Bronchial epithelial cell (primary cell): Measurements from ENCODE around the gene TNS4. TPM values are rescaled to one million over a fixed set of nuclear protein-coding genes. Genes with fewer than 3 reads are reported as not detected.
A peak's percentile ranks its signal among the peaks of the same experiment; 100 is the strongest.

ENCODE experiments used
- DNase-seq: peaks from one replicate; pipeline ENCODE4 v3.0.0-alpha.2; 2010; ENCODE audit warnings: low read depth
- FAIRE-seq: peaks from 2 replicates; lab custom pipeline; 2011; peaks lifted over from hg19 to GRCh38; lab: Jason Lieb, UNC
- H3K27me3 ChIP-seq: 2 replicates; pipeline ENCODE4 v1.5.1; 2011; ENCODE audit warnings: low read length; ENCODE audit not compliant: control insufficient read depth, insufficient read depth
- H3K36me3 ChIP-seq: 2 replicates; pipeline ENCODE4 v1.5.1; 2011; ENCODE audit warnings: low read length; ENCODE audit not compliant: control insufficient read depth, insufficient read depth
- H3K4me3 ChIP-seq: 2 replicates; pipeline ENCODE4 v1.5.1; 2011; ENCODE audit warnings: mild to moderate bottlenecking, low read depth, low read length, control low read depth
- total RNA-seq: library from RNA; depleted of rRNA; stranded (reverse); fragments of >200 nt; gene quantifications from 2 replicates; pipeline ENCODE4 v1.2.1, GENCODE V29; 2014
- TF ChIP-seq, protein P1 (sequence below): IDR thresholded peaks from 2 replicates; pipeline ENCODE4 v1.5.1; 2011; ENCODE audit warnings: mild to moderate bottlenecking, moderate library complexity, low read length, control low read depth, inconsistent platforms; ENCODE audit not compliant: insufficient read depth, severe bottlenecking

Gene TNS4
- total RNA-seq, 1 donor from 2014 or later: 27.1 TPM

- TF ChIP-seq, protein P1, sequence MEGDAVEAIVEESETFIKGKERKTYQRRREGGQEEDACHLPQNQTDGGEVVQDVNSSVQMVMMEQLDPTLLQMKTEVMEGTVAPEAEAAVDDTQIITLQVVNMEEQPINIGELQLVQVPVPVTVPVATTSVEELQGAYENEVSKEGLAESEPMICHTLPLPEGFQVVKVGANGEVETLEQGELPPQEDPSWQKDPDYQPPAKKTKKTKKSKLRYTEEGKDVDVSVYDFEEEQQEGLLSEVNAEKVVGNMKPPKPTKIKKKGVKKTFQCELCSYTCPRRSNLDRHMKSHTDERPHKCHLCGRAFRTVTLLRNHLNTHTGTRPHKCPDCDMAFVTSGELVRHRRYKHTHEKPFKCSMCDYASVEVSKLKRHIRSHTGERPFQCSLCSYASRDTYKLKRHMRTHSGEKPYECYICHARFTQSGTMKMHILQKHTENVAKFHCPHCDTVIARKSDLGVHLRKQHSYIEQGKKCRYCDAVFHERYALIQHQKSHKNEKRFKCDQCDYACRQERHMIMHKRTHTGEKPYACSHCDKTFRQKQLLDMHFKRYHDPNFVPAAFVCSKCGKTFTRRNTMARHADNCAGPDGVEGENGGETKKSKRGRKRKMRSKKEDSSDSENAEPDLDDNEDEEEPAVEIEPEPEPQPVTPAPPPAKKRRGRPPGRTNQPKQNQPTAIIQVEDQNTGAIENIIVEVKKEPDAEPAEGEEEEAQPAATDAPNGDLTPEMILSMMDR: no peak
- H3K27me3 ChIP-seq: no peaks in the 10 kb centered on the region
- H3K36me3 ChIP-seq: peaks cover 8% of the 10 kb centered on the region
- no peak for FAIRE-seq
- DNase-seq: peak; percentile 71
- no peak overlapping the region for H3K4me3 ChIP-seq
These were observed 27.7 kb downstream of the TNS4 start for GRCh38 chr17:40473573-40474365.

GRCh38 chr17:40472733-40473452, 28.5 kb downstream of the TNS4 start:
- H3K27me3 ChIP-seq: no peaks in the 10 kb centered on the region
- FAIRE-seq (peak; percentile 88), DNase-seq (peak; percentile 89)
- H3K4me3 ChIP-seq: no peak overlapping the region
- H3K36me3 ChIP-seq: peaks cover 3% of the 10 kb centered on the region
- TF ChIP-seq, protein P1: no peak

DNA sequence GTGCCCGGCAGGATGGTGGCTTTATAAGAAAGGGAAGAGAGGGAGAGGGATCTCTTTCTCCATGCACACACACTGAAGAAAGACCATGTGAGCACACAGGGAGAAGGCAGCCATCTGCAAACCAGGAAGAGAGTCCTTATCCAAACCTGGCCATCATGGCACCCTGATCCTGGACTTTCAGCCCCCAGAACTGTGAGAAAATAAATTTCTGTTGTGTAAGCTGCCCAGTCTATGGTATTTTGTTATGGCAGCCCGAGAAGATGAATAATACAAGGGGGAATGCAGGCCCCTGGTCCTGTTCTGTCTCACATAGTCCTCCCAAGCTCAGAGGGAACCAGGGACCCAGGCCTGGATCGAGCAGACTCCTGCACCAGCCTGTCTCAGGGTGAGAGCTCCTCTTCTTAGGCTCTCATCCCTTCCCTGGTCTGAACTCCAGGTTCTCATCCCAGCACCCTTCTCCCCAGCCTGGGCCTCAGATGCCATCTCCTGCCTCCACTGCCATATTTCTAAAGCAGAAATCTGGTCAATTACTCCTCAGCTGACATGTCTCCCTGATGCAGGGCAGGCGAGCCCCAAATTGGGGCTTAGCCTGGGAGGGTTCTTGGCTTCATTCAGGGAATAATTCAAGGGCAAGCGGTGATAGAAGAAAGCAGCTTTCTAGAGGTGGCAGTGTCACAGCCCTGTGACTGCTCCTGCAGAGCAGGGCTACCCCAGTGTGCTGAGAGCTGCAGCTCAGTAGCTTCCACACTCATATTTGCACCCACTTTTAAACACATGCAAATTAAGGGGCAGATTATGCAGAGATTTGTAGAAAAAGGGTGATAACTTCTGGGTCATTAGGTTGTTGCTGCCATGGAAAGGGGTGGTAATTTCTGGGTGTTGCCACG, 29.3 kb downstream of the TNS4 start:
- H3K36me3 ChIP-seq: peaks cover under 1% of the 10 kb centered on the region
- FAIRE-seq: no peak
- DNase-seq: peak; percentile 67
- no peaks in the 10 kb centered on the region for H3K27me3 ChIP-seq
- TF ChIP-seq, protein P1: no peak
- no peak overlapping the region for H3K4me3 ChIP-seq

GRCh38 chr17:40470932-40471828, 30.2 kb downstream of the TNS4 start:
- H3K27me3 ChIP-seq: no peaks in the 10 kb centered on the region
- peak; percentile 85 for DNase-seq
- no peak overlapping the region for H3K4me3 ChIP-seq
- TF ChIP-seq, protein P1: no peak
- FAIRE-seq: peak; percentile 84
- no peaks in the 10 kb centered on the region for H3K36me3 ChIP-seq
